PC-3 (cell line): ENCODE measurements around the gene BCR.

ENCODE experiments used
- EZH2 ChIP-seq: fragments of 300-600 bp; sonication (generic); IDR thresholded peaks from one replicate; pipeline ENCODE4 v1.6.1; 2017; ENCODE audit warnings: antibody characterized with exemption, mild to moderate bottlenecking, low read length; ENCODE audit not compliant: unreplicated experiment
- TF ChIP-seq, protein P1 (sequence below): fragments of 300-600 bp; sonication (generic); conservative IDR thresholded peaks from 2 replicates; pipeline ENCODE4 v1.5.1; 2017; ENCODE audit warnings: antibody characterized with exemption, low read depth, mild to moderate bottlenecking, low read length

DNA sequence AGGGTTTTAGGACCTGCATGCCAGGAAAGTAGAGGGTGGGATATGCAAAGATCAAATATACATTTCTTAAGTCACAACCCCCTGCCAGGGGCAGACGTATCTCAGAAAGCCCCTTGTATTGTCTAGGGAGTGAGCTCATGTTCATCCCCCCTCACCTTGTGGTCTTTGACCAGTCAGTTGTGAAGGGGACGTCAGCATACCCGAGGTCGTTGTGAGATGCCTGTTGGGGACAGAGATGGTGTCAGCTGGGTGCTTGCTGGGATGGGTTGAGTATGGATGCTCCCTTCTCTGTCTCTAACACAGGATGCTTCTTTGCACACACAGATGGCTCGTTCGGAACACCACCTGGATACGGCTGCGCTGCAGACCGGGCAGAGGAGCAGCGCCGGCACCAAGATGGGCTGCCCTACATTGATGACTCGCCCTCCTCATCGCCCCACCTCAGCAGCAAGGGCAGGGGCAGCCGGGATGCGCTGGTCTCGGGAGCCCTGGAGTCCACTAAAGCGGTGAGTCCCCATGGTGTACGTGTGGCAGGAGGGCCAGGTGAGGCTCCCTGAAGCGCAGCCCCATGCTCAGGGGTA is 73.3 kb downstream of the BCR start:
- TF ChIP-seq, protein P1, sequence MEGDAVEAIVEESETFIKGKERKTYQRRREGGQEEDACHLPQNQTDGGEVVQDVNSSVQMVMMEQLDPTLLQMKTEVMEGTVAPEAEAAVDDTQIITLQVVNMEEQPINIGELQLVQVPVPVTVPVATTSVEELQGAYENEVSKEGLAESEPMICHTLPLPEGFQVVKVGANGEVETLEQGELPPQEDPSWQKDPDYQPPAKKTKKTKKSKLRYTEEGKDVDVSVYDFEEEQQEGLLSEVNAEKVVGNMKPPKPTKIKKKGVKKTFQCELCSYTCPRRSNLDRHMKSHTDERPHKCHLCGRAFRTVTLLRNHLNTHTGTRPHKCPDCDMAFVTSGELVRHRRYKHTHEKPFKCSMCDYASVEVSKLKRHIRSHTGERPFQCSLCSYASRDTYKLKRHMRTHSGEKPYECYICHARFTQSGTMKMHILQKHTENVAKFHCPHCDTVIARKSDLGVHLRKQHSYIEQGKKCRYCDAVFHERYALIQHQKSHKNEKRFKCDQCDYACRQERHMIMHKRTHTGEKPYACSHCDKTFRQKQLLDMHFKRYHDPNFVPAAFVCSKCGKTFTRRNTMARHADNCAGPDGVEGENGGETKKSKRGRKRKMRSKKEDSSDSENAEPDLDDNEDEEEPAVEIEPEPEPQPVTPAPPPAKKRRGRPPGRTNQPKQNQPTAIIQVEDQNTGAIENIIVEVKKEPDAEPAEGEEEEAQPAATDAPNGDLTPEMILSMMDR, result no peak
- no peak for TF ChIP-seq EZH2
